A549 (cell line): ENCODE measurements around the gene ONECUT2. TPM values are rescaled to one million over a fixed set of nuclear protein-coding genes. Genes with fewer than 3 reads are reported as not detected.

Experiments used
- ATAC-seq, 2 experiments: fragments of 200-7000 bp in 1 of 2; fragments of >200 bp in 1 of 2; cut with Nextera tagmentation in 1 of 2; cut with Tn5 transposase in 1 of 2; 3 replicates each; pipeline versions ENCODE4 v1.8.0 to v1.9.1; 2018 to 2020; ENCODE audit warnings: mild to moderate bottlenecking in 1 of 2, moderate library complexity in 1 of 2
- CTCF ChIA-PET: fragments of 300-600 bp; sonication (Branson Sonifier 250); formaldehyde crosslinking; extraction: SDS; loops from one replicate; lab custom pipeline; 2021; ENCODE audit warnings: antibody characterized with exemption, inconsistent platforms; lab: Yijun Ruan, JAX
- POLR2A ChIA-PET: fragments of 350-600 bp; formaldehyde crosslinking; extraction: SDS; loops from one replicate; lab custom pipeline; 2021; ENCODE audit warnings: antibody characterized with exemption, inconsistent platforms; lab: Yijun Ruan, JAX
- DNase-seq, 2 experiments: peaks; one replicate each; pipeline versions ENCODE4 v3.0.0 to v3.0.0-alpha.2; 2011 to 2016; ENCODE audit warnings: low read depth in 1 of 2, low spot score in 1 of 2
- FAIRE-seq: peaks from 2 replicates; lab custom pipeline; 2011; peaks lifted over from hg19 to GRCh38; lab: Jason Lieb, UNC
- H3K27ac ChIP-seq, 2 experiments: fragments of >200 bp; sonication (Bioruptor Twin); formaldehyde crosslinking; 3 replicates each; pipeline ENCODE4 v1.5.1; 2016 to 2017
- H3K4me1 ChIP-seq: fragments of >200 bp; sonication (Bioruptor Twin); formaldehyde crosslinking; 3 replicates; pipeline ENCODE4 v1.6.1; 2016
- H3K4me2 ChIP-seq: fragments of >200 bp; sonication (Bioruptor Twin); formaldehyde crosslinking; 3 replicates; pipeline ENCODE4 v1.6.1; 2016
- H3K4me3 ChIP-seq: fragments of >200 bp; sonication (Bioruptor Twin); formaldehyde crosslinking; 3 replicates; pipeline ENCODE4 v1.5.1; 2016
- H3K9me3 ChIP-seq: fragments of >200 bp; sonication (Bioruptor Twin); formaldehyde crosslinking; 3 replicates; pipeline ENCODE4 v1.6.1; 2016
- ATOH8 ChIP-seq: fragments of 250-450 bp; sonication (Bioruptor Pico); IDR thresholded peaks from 2 replicates; pipeline ENCODE4 v1.5.0; 2020; ENCODE audit warnings: low read depth, mild to moderate bottlenecking, moderate library complexity
- BCL3 ChIP-seq: fragments of >200 bp; sonication (Bioruptor Twin); formaldehyde crosslinking; IDR thresholded peaks from 3 replicates; pipeline ENCODE4 v1.6.1; 2016
- CEBPB ChIP-seq, 2 experiments: fragments of >200 bp in 1 of 2; sonication (Bioruptor Twin) in 1 of 2; formaldehyde crosslinking in 1 of 2; IDR thresholded peaks; 2 replicates each; pipeline ENCODE4 v1.6.1; 2012 to 2016
- CHD2 ChIP-seq: fragments of 150-350 bp; IDR thresholded peaks from 2 replicates; pipeline ENCODE4 v1.6.1; 2014; ENCODE audit warnings: low read length; ENCODE audit not compliant: partially characterized antibody
- EP300 ChIP-seq, 2 experiments: fragments of >200 bp; sonication (Bioruptor Twin); formaldehyde crosslinking; IDR thresholded peaks; 2 replicates in 1 of 2; 3 replicates in 1 of 2; pipeline ENCODE4 v1.6.1; 2016 to 2017
- FOSB ChIP-seq: fragments of 250-450 bp; sonication (Bioruptor Pico); IDR thresholded peaks from 2 replicates; pipeline ENCODE4 v1.5.0; 2020; ENCODE audit warnings: mild to moderate bottlenecking, moderate library complexity
- GATA3 ChIP-seq: IDR thresholded peaks from 2 replicates; pipeline ENCODE4 v1.6.1; 2012; ENCODE audit warnings: borderline replicate concordance
- HES2 ChIP-seq: fragments of >200 bp; sonication (Bioruptor Twin); formaldehyde crosslinking; IDR thresholded peaks from 2 replicates; pipeline ENCODE4 v1.6.1; 2016
- HOXB13 ChIP-seq: fragments of 250-450 bp; sonication (Bioruptor Pico); IDR thresholded peaks from 2 replicates; pipeline ENCODE4 v1.5.0; 2020; ENCODE audit warnings: low read depth, mild to moderate bottlenecking, moderate library complexity
- MAFK ChIP-seq: fragments of 450-650 bp; IDR thresholded peaks from 2 replicates; pipeline ENCODE4 v1.6.1; 2014; ENCODE audit not compliant: partially characterized antibody
- MAZ ChIP-seq: fragments of 150-350 bp; IDR thresholded peaks from 2 replicates; pipeline ENCODE4 v1.6.1; 2014; ENCODE audit warnings: antibody characterized with exemption, low read depth, low read length, borderline replicate concordance
- NFE2L2 ChIP-seq: fragments of 150-350 bp; conservative IDR thresholded peaks from 2 replicates; pipeline ENCODE4 v1.6.1; 2014; ENCODE audit warnings: low read length
- RCOR1 ChIP-seq: fragments of 150-350 bp; IDR thresholded peaks from 2 replicates; pipeline ENCODE4 v1.6.1; 2014; ENCODE audit warnings: antibody characterized with exemption, low read length, low read depth
- RFX5 ChIP-seq: fragments of 450-650 bp; IDR thresholded peaks from 2 replicates; pipeline ENCODE4 v1.7.1; 2014; ENCODE audit warnings: antibody characterized with exemption, mild to moderate bottlenecking, moderate library complexity
- RNF2 ChIP-seq: fragments of 200-600 bp; sonication (generic); IDR thresholded peaks from 2 replicates; pipeline ENCODE4 v1.6.1; 2016; ENCODE audit warnings: low read depth, mild to moderate bottlenecking, antibody characterized with exemption, moderate library complexity, borderline replicate concordance
- SMC3 ChIP-seq: fragments of >200 bp; sonication (Bioruptor Twin); formaldehyde crosslinking; IDR thresholded peaks from 3 replicates; pipeline ENCODE4 v1.6.1; 2018; ENCODE audit warnings: inconsistent platforms
- TFCP2L1 ChIP-seq: fragments of 250-450 bp; sonication (Bioruptor Pico); IDR thresholded peaks from 2 replicates; pipeline ENCODE4 v1.5.0; 2021; ENCODE audit warnings: mild to moderate bottlenecking
- TP53 ChIP-seq: fragments of 250-450 bp; sonication (Bioruptor Pico); IDR thresholded peaks from 2 replicates; pipeline ENCODE4 v1.5.0; 2021; ENCODE audit warnings: mild to moderate bottlenecking, moderate library complexity
- ZSCAN20 ChIP-seq: fragments of 250-450 bp; sonication (Bioruptor Pico); IDR thresholded peaks from 2 replicates; pipeline ENCODE4 v1.8.0; 2022; ENCODE audit warnings: mild to moderate bottlenecking, moderate library complexity
- WGBS: methylation state at CpG from one replicate; pipeline ENCODE4 v1.1.6; 2017; ENCODE audit errors: missing lambda C conversion rate; 5-methylcytosine and 5-hydroxymethylcytosine counted together
- polyA plus RNA-seq, 4 experiments: library from polyadenylated mRNA; depleted of rRNA in 3 of 4; stranded (reverse); fragments of >200 nt; fragmentation: RNase III in 1 of 4; extraction: RNeasy Plus Mini Kit Qiagen cat#74134 plus additional on column Dnase treatment in 1 of 4; gene quantifications; 2 replicates in 3 of 4; 3 replicates in 1 of 4; pipeline ENCODE4 v1.2.3, GENCODE V29; 2011 to 2017
- TF ChIP-seq, protein P1 (sequence below): fragments of 250-450 bp; sonication (Bioruptor Pico); IDR thresholded peaks from 2 replicates; pipeline ENCODE4 v1.5.0; 2021; ENCODE audit warnings: mild to moderate bottlenecking, moderate library complexity, borderline replicate concordance
- TF ChIP-seq, protein P2 (sequence below): IDR thresholded peaks from 2 replicates; pipeline ENCODE4 v1.6.1; 2012; ENCODE audit warnings: low read depth, borderline replicate concordance

Gene ONECUT2
- polyA plus RNA-seq, 2 of the 4 experiments (the other 2 are of a cell fraction) = 0.45 to 0.62 TPM

DNA sequence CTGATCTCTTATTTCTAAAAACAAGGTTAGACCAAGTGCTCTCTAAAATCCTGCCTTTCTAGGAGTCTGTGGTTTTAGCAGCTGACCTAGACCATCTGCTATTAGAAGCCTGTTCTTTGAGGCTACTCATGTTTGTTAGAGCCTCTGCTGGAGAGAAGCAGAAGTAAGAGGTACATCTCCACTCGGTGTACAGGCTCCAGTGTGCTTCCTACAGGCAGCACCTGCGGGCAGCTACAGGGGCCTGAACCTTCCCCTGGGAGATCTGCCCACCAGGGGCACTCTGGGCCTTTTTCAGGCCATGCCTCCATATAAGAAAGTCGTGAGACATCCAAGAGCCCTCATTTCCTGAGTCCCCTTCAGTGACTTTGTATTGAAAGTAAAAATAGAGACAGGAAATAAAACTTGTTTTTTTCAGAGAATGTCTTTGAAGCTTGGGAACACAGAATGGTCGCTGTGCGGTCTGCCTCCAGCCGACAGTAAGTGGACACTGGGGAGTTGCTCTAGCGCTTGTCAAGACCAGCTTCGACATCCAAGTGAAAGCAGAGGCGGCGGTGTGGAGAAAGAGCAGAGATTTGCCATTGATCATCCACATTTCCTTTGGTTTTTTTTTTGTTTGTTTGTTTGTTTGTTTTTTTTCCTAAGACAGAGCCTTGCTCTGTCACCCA is 31.7 kb downstream of the ONECUT2 start:
- peak overlapping the region; percentile 2; the same call in 1 of the 3 replicates for H3K4me2 ChIP-seq
- DNase-seq = no peak
- ATAC-seq = peak; percentile 66 to 68
- WGBS = 89% methylated on average over 10 of the region's 10 CpGs
- CTCF ChIA-PET = no interaction called here
- H3K4me1 ChIP-seq = peaks cover 11% of the 10 kb centered on the region; the same call in 1 of the 3 replicates
- H3K27ac ChIP-seq = peak overlapping the region in 1 of 2 experiments; percentile 21; a peak in 1 of 6 replicates
- POLR2A ChIA-PET = no interaction called here
- no peak for FAIRE-seq
- TF ChIP-seq RFX5 (no peak), ATOH8 (CRISPR knock-in tag) (no peak), TFCP2L1 (CRISPR knock-in tag) (no peak), NFE2L2 (no peak), RNF2 (no peak), CHD2 (no peak)
- TF ChIP-seq, protein P1, sequence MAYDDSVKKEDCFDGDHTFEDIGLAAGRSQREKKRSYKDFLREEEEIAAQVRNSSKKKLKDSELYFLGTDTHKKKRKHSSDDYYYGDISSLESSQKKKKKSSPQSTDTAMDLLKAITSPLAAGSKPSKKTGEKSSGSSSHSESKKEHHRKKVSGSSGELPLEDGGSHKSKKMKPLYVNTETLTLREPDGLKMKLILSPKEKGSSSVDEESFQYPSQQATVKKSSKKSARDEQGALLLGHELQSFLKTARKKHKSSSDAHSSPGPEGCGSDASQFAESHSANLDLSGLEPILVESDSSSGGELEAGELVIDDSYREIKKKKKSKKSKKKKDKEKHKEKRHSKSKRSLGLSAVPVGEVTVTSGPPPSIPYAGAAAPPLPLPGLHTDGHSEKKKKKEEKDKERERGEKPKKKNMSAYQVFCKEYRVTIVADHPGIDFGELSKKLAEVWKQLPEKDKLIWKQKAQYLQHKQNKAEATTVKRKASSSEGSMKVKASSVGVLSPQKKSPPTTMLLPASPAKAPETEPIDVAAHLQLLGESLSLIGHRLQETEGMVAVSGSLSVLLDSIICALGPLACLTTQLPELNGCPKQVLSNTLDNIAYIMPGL (CRISPR knock-in tag) = no peak
- no peak overlapping the region for H3K4me3 ChIP-seq
- no peaks in the 10 kb centered on the region for H3K9me3 ChIP-seq

DNA sequence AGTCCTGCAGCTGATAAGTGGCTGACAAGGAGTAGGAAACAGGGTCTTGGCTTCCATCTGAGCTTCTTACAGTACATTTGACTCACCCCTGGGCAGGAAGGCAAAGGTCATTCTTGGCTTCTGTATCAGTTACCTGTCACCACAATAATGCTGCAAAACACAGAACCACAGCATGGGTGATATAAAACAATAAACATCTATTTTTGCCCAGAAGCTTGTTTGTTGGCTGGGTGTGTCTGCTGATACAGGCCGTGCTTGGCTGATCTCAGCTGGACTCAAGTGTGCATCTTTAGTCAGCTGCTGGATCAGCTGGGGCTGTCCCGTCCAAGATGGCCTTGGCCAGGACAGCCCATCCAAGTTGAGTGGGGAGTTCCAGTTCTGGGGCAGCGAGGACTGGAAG is 34.7 kb downstream of the ONECUT2 start:
- peaks cover 11% of the 10 kb centered on the region; the same call in 1 of the 3 replicates for H3K4me1 ChIP-seq
- no peaks in the 10 kb centered on the region for H3K9me3 ChIP-seq
- no peak for DNase-seq
- ATAC-seq = no peak
- no peak overlapping the region for H3K4me3 ChIP-seq
- TF ChIP-seq HES2 (no peak), SMC3 (no peak), GATA3 (no peak), MAZ (no peak), EP300 (IDR thresholded peaks at IDR 0.05) (no peak), FOSB (no peak), CEBPB (IDR thresholded peaks at IDR 0.05) (no peak), RCOR1 (no peak)
- CTCF ChIA-PET = no interaction called here
- 49% methylated on average over 3 of the region's 3 CpGs for WGBS
- no peak overlapping the region for H3K4me2 ChIP-seq
- no peak overlapping the region for H3K27ac ChIP-seq
- FAIRE-seq = no peak
- POLR2A ChIA-PET = no interaction called here

DNA sequence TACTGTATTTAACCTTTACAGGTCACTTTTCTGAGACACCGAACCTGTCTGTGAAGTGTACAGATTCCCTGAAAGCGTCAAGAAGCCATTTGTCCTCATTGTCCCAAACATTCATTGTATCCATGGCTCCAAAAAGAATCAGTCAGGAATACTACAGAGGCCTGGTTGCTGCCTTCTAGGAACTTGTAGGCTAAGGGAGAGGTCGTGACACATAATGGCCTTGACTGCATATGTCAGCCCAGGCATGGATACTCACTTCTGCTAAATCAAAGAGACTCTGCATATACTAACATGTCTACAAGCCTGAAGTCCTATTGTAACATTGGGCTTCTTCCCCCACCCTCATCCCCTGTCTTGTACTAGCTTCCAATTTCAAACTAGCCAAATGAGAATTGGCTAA is 40.2 kb downstream of the ONECUT2 start:
- 66% methylated on average over 3 of the region's 3 CpGs for WGBS
- FAIRE-seq = no peak

More for the DNA sequence above, 40.2 kb downstream of the ONECUT2 start:
- H3K27ac ChIP-seq = no peak overlapping the region
- POLR2A ChIA-PET = interaction anchor here (0.7 kb wide), 1 partner anchor 36 kb away, joined by 5 read pairs; no protein-coding TSS in a partner anchor
- ATAC-seq (no peak), DNase-seq (no peak)
- no peak overlapping the region for H3K4me3 ChIP-seq
- H3K4me2 ChIP-seq = no peak overlapping the region
- H3K9me3 ChIP-seq = no peaks in the 10 kb centered on the region
- CTCF ChIA-PET = interaction anchor here (1.2 kb wide), 1 partner anchor 86 kb away, joined by 3 read pairs; no protein-coding TSS in a partner anchor
- peaks cover 1% of the 10 kb centered on the region; the same call in 1 of the 3 replicates for H3K4me1 ChIP-seq
- no peak for TF ChIP-seq TP53 (CRISPR knock-in tag)
- TF ChIP-seq, protein P1 (CRISPR knock-in tag) = no peak
- TF ChIP-seq HOXB13 (CRISPR knock-in tag) = no peak
- no peak for TF ChIP-seq CEBPB (IDR thresholded peaks at IDR 0.05)
- no peak for TF ChIP-seq BCL3
- no peak for TF ChIP-seq ZSCAN20 (CRISPR knock-in tag)
- TF ChIP-seq, protein P2, sequence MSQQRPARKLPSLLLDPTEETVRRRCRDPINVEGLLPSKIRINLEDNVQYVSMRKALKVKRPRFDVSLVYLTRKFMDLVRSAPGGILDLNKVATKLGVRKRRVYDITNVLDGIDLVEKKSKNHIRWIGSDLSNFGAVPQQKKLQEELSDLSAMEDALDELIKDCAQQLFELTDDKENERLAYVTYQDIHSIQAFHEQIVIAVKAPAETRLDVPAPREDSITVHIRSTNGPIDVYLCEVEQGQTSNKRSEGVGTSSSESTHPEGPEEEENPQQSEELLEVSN = no peak
- TF ChIP-seq MAFK = no peak
